H1 (cell line): ENCODE data around the gene POLE. TPM values are rescaled to one million over a fixed set of nuclear protein-coding genes. Genes with fewer than 3 reads are reported as not detected.

Source experiments
- CTCF ChIA-PET: fragments of 300-600 bp; sonication (Branson Sonifier 250); formaldehyde crosslinking; loops from one replicate; lab custom pipeline; 2021; ENCODE audit not compliant: partially characterized antibody; lab: Charles Lee
- POLR2A ChIA-PET: fragments of 300-600 bp; sonication (Branson Sonifier 250); formaldehyde crosslinking; loops from one replicate; lab custom pipeline; 2021; ENCODE audit warnings: inconsistent platforms; ENCODE audit not compliant: partially characterized antibody; lab: Charles Lee
- DNase-seq, 2 experiments: peaks; one replicate each; pipeline versions ENCODE4 v3.0.0 to v3.0.0-alpha.2; 2010 to 2022; ENCODE audit warnings: low spot score in 2 of 2, low read depth in 1 of 2, mixed read lengths in 1 of 2
- FAIRE-seq: peaks from 2 replicates; lab custom pipeline; 2011; peaks lifted over from hg19 to GRCh38; lab: Jason Lieb, UNC
- H2AFZ ChIP-seq: 2 replicates; pipeline ENCODE4 v1.8.1; 2012; ENCODE audit warnings: low read length, inconsistent platforms
- H2AK5ac ChIP-seq: 2 replicates; pipeline ENCODE4 v1.6.1; 2013; ENCODE audit warnings: low read depth, low read length
- H2BK120ac ChIP-seq: replicated peaks from 2 replicates; pipeline ENCODE3; 2013; ENCODE audit warnings: low read depth, low read length, inconsistent platforms
- H2BK12ac ChIP-seq: 2 replicates; pipeline ENCODE4 v1.6.1; 2013; ENCODE audit warnings: low read depth, low read length
- H2BK15ac ChIP-seq: 2 replicates; pipeline ENCODE4 v1.6.1; 2013; ENCODE audit warnings: low read length
- H2BK20ac ChIP-seq: 2 replicates; pipeline ENCODE4 v1.6.1; 2013; ENCODE audit warnings: low read length
- H2BK5ac ChIP-seq: 2 replicates; pipeline ENCODE4 v1.6.1; 2013; ENCODE audit warnings: low read depth, low read length
- H3K14ac ChIP-seq: 2 replicates; pipeline ENCODE4 v1.6.1; 2013; ENCODE audit warnings: inconsistent platforms; ENCODE audit not compliant: insufficient read length
- H3K18ac ChIP-seq: 2 replicates; pipeline ENCODE4 v1.6.1; 2013; ENCODE audit warnings: low read length; ENCODE audit errors: extremely low read depth
- H3K23ac ChIP-seq: 2 replicates; pipeline ENCODE4 v1.6.1; 2013; ENCODE audit warnings: inconsistent platforms; ENCODE audit not compliant: insufficient read length
- H3K23me2 ChIP-seq: 2 replicates; pipeline ENCODE4 v1.6.1; 2013; ENCODE audit warnings: low read depth, low read length
- H3K27ac ChIP-seq: 2 replicates; pipeline ENCODE4 v1.6.1; 2011; ENCODE audit warnings: low read depth, low read length, inconsistent platforms
- H3K27me3 ChIP-seq, 4 experiments: replicated peaks in 1 of 4; 1 replicate in 1 of 4; 2 replicates in 3 of 4; pipeline versions ENCODE4 v1.6.1 to v1.8.1; 2011 to 2013; ENCODE audit warnings: low read length in 3 of 4, mild to moderate bottlenecking in 3 of 4, inconsistent platforms in 2 of 4, mixed read lengths in 2 of 4, moderate library complexity in 1 of 4; ENCODE audit not compliant: control insufficient read depth in 3 of 4, insufficient read depth in 3 of 4; ENCODE audit errors: extremely low read depth in 1 of 4
- H3K36me3 ChIP-seq, 4 experiments: 2 replicates each; pipeline versions ENCODE4 v1.6.1 to v1.8.1; 2011 to 2013; ENCODE audit warnings: mild to moderate bottlenecking in 4 of 4, low read length in 3 of 4, moderate library complexity in 2 of 4, control low read depth in 1 of 4, inconsistent platforms in 1 of 4; ENCODE audit not compliant: insufficient read depth in 4 of 4, control insufficient read depth in 2 of 4
- H3K4ac ChIP-seq: replicated peaks from 2 replicates; pipeline ENCODE3; 2013; ENCODE audit warnings: low read length, low read depth, mixed read lengths, inconsistent platforms; ENCODE audit not compliant: insufficient read length
- H3K4me1 ChIP-seq, 4 experiments: replicated peaks in 1 of 4; 1 replicate in 1 of 4; 2 replicates in 3 of 4; pipeline versions ENCODE4 v1.6.1 to v1.8.1; 2011 to 2013; ENCODE audit warnings: low read length in 3 of 4, inconsistent platforms in 2 of 4, mixed read lengths in 1 of 4; ENCODE audit not compliant: insufficient read depth in 4 of 4, control insufficient read depth in 3 of 4
- H3K4me2 ChIP-seq, 2 experiments: 2 replicates each; pipeline versions ENCODE4 v1.6.1 to v1.8.1; 2011 to 2013; ENCODE audit warnings: low read depth in 2 of 2, low read length in 2 of 2, control low read depth in 1 of 2, inconsistent platforms in 1 of 2, mild to moderate bottlenecking in 1 of 2; ENCODE audit not compliant: insufficient read depth in 1 of 2
- H3K4me3 ChIP-seq, 4 experiments: fragments of 200-600, 300-600 bp in 1 of 4; sonication (generic), shearing (Covaris generic), sonication (Bioruptor Twin) in 1 of 4; 2 replicates each; pipeline versions ENCODE4 v1.5.1 to v1.8.1; 2011 to 2016; ENCODE audit warnings: low read length in 4 of 4, low read depth in 3 of 4, control low read depth in 2 of 4, inconsistent platforms in 2 of 4, mild to moderate bottlenecking in 2 of 4, mixed read lengths in 1 of 4, moderate library complexity in 1 of 4; ENCODE audit not compliant: insufficient read depth in 2 of 4; ENCODE audit errors: extremely low read depth in 1 of 4
- H3K56ac ChIP-seq: replicated peaks from 2 replicates; pipeline ENCODE3; 2013; ENCODE audit warnings: low read depth, mild to moderate bottlenecking, mixed read lengths, low read length, inconsistent platforms; ENCODE audit not compliant: insufficient read length
- H3K79me1 ChIP-seq: 2 replicates; pipeline ENCODE4 v1.6.1; 2013; ENCODE audit warnings: low read depth, low read length, control low read depth
- H3K79me2 ChIP-seq, 2 experiments: 2 replicates each; pipeline versions ENCODE4 v1.6.1 to v1.8.1; 2012 to 2013; ENCODE audit warnings: low read length in 2 of 2, mild to moderate bottlenecking in 2 of 2, inconsistent platforms in 1 of 2; ENCODE audit not compliant: insufficient read depth in 2 of 2, control insufficient read depth in 1 of 2
- H3K9ac ChIP-seq, 4 experiments: replicated peaks in 1 of 4; 1 replicate in 1 of 4; 2 replicates in 3 of 4; pipeline versions ENCODE4 v1.6.1 to v1.8.1; 2011 to 2013; ENCODE audit warnings: low read depth in 3 of 4, low read length in 3 of 4, control low read depth in 2 of 4, mild to moderate bottlenecking in 2 of 4, moderate library complexity in 2 of 4, inconsistent platforms in 1 of 4; ENCODE audit errors: extremely low read depth in 1 of 4
- H3K9me3 ChIP-seq, 2 experiments: 2 replicates each; pipeline versions ENCODE4 v1.6.1 to v1.8.1; 2012 to 2013; ENCODE audit warnings: mild to moderate bottlenecking in 2 of 2, moderate library complexity in 2 of 2, control low read depth in 1 of 2, inconsistent platforms in 1 of 2, low read depth in 1 of 2, low read length in 1 of 2, mixed read lengths in 1 of 2; ENCODE audit not compliant: insufficient read depth in 2 of 2
- H4K20me1 ChIP-seq, 2 experiments: replicated peaks in 1 of 2; 2 replicates each; pipeline versions ENCODE3 to v1.8.1; 2011 to 2013; ENCODE audit warnings: inconsistent platforms in 2 of 2, low read length in 2 of 2, mild to moderate bottlenecking in 1 of 2; ENCODE audit not compliant: insufficient read depth in 2 of 2, control insufficient read depth in 1 of 2
- H4K5ac ChIP-seq: 2 replicates; pipeline ENCODE4 v1.6.1; 2013; ENCODE audit warnings: low read length, low read depth, mixed read lengths, inconsistent platforms; ENCODE audit not compliant: insufficient read length
- H4K8ac ChIP-seq: 2 replicates; pipeline ENCODE4 v1.8.0; 2013; ENCODE audit warnings: mild to moderate bottlenecking, moderate library complexity, low read length, inconsistent platforms; ENCODE audit not compliant: insufficient read depth; ENCODE audit errors: extremely low read depth
- H4K91ac ChIP-seq: replicated peaks from 2 replicates; pipeline ENCODE3; 2013; ENCODE audit warnings: low read length, mixed read lengths, inconsistent platforms; ENCODE audit not compliant: insufficient read length
- BCL11A ChIP-seq, 2 experiments: IDR thresholded peaks; one replicate each; pipeline ENCODE4 v1.6.1; 2011; ENCODE audit warnings: low read depth in 2 of 2, low read length in 2 of 2, mild to moderate bottlenecking in 2 of 2
- CHD1 ChIP-seq: IDR thresholded peaks from 2 replicates; pipeline ENCODE4 v1.6.1; 2012; ENCODE audit warnings: low read depth, low read length, improper control_type of control experiment
- EGR1 ChIP-seq: IDR thresholded peaks from 2 replicates; pipeline ENCODE4 v1.6.1; 2011; ENCODE audit warnings: low read depth, low read length, borderline replicate concordance
- YY1 ChIP-seq: IDR thresholded peaks from 2 replicates; pipeline ENCODE4 v1.6.1; 2011; ENCODE audit warnings: low read depth, mild to moderate bottlenecking, low read length
- ZNF274 ChIP-seq: IDR thresholded peaks from 2 replicates; pipeline ENCODE4 v1.7.0; 2012; ENCODE audit warnings: low read length, borderline replicate concordance; ENCODE audit errors: extremely low read depth
- WGBS, 2 experiments: shearing (Covaris generic) in 1 of 2; methylation state at CpG; one replicate each; pipeline versions ENCODE4 v1.1.6 to v1.1.7; 2013 to 2015; ENCODE audit warnings: low lambda C conversion rate in 2 of 2, mixed read lengths in 2 of 2, inconsistent platforms in 1 of 2, low coverage in 1 of 2, missing lambda C conversion rate in 1 of 2; ENCODE audit not compliant: insufficient replicate concordance in 2 of 2, insufficient coverage in 1 of 2, insufficient read length in 1 of 2; ENCODE audit errors: extremely low coverage in 1 of 2, missing lambda C conversion rate in 1 of 2; 5-methylcytosine and 5-hydroxymethylcytosine counted together
- polyA plus RNA-seq, 7 experiments: library from polyadenylated mRNA; depleted of rRNA in 3 of 7; stranded (reverse) in 5 of 7; unstranded in 2 of 7; fragments of >200 nt in 5 of 7; fragments of 200-250 nt in 2 of 7; gene quantifications; 1 replicate in 5 of 7; 2 replicates in 1 of 7; 4 replicates in 1 of 7; pipeline versions ENCODE4 v1.2.1 to v1.2.3, GENCODE V29; 2011 to 2013; ENCODE audit warnings: missing spikeins in 2 of 7, mixed read lengths in 2 of 7
- total RNA-seq: library from RNA; stranded (reverse); fragmentation: NEBNext Ultra II Directional; extraction: Animal tissue kit (Norgen Biotek cat#: 25700); gene quantifications from 2 replicates; pipeline ENCODE4 v1.2.1, GENCODE V29; 2021

The POLE gene
- total and polyA plus RNA-seq, 2 of the 8 experiments (the other 6 are each of a cell fraction or from before 2014, with no cell fraction given), result 59.7 to 115 TPM

GRCh38 chr12:132615579-132616038 lies 71.5 kb downstream of the POLE start:
- H3K4ac ChIP-seq, result no peak overlapping the region
- H2BK5ac ChIP-seq, result no peak overlapping the region
- 0 out of 2 replicates have a peak overlapping the region, but pooled peaks have one; percentile 23 for H2BK12ac ChIP-seq
- no peak overlapping the region for H3K23ac ChIP-seq
- no peak overlapping the region for H3K18ac ChIP-seq
- H3K79me2 ChIP-seq, result no peaks in the 10 kb centered on the region
- H4K91ac ChIP-seq, result no peak overlapping the region
- no peak overlapping the region for H2BK120ac ChIP-seq
- H3K4me2 ChIP-seq, result no peak overlapping the region
- no peak overlapping the region for H3K27ac ChIP-seq
- H3K79me1 ChIP-seq, result no peaks in the 10 kb centered on the region
- DNase-seq, result no peak
- H4K8ac ChIP-seq, result no peak overlapping the region; the same call in 1 of the 2 replicates
- no peak overlapping the region for H3K4me3 ChIP-seq
- no peak overlapping the region for H2AK5ac ChIP-seq
- ChIA-PET POLR2A (interaction anchor here (1.5 to 4.2 kb wide), 2 partner anchors 16 to 34 kb away, joined by 4 to 28 read pairs; no protein-coding TSS in a partner anchor), CTCF (interaction anchor here (0.7 to 3.3 kb wide), 19 partner anchors 12 to 452 kb away, joined by 3 to 41 read pairs (median 4); no protein-coding TSS in a partner anchor)
- H4K5ac ChIP-seq, result no peak overlapping the region
- FAIRE-seq, result no peak
- H3K9ac ChIP-seq, result no peak overlapping the region
- no peaks in the 10 kb centered on the region for H3K36me3 ChIP-seq
- H3K4me1 ChIP-seq, result peaks cover 0 to 3% (median 0%) of the 10 kb centered on the region in 4 experiments; a peak in 2 of 7 replicates
- H2BK15ac ChIP-seq, result no peak overlapping the region
- peaks cover 12 to 33% of the 10 kb centered on the region in 2 experiments; a peak in 3 of 4 replicates for H3K9me3 ChIP-seq
- no peaks in the 10 kb centered on the region for H4K20me1 ChIP-seq
- H3K56ac ChIP-seq, result no peak overlapping the region
- H2AFZ ChIP-seq, result no peak overlapping the region
- H3K23me2 ChIP-seq, result no peaks in the 10 kb centered on the region; the same call in 1 of the 2 replicates
- H2BK20ac ChIP-seq, result no peak overlapping the region
- H3K27me3 ChIP-seq, result peaks cover 35 to 83% (median 62%) of the 10 kb centered on the region in 4 experiments
- H3K14ac ChIP-seq, result no peak overlapping the region
- TF ChIP-seq CHD1 (no peak), YY1 (no peak), ZNF274 (no peak), EGR1 (no peak), BCL11A (IDR thresholded peaks at IDR 0.05; ENCODE audit: low read depth in 2 of 2, low read length in 2 of 2) (no peak)
- WGBS, 2 experiments, result 80% methylated on average over 12 of the region's 16 CpGs; no CpG with 5 or more reads in 1 of the 2 experiments
